Osteocyte (in vitro differentiated cells): ENCODE measurements around the gene JADE3. TPM values are rescaled to one million over a fixed set of nuclear protein-coding genes. Genes with fewer than 3 reads are reported as not detected.

ENCODE experiments used
- DNase-seq: peaks from one replicate; pipeline ENCODE4 v3.0.0; 2021; ENCODE audit warnings: mixed read lengths; ENCODE audit not compliant: unreplicated experiment; ENCODE audit errors: extremely low spot score
- H3K27ac Mint-ChIP-seq: one replicate; pipeline ENCODE4 v1.8.0; 2021; ENCODE audit warnings: mild to moderate bottlenecking, mixed read lengths; ENCODE audit not compliant: unreplicated experiment
- H3K27me3 Mint-ChIP-seq: one replicate; pipeline ENCODE4 v1.8.0; 2021; ENCODE audit warnings: mixed read lengths; ENCODE audit not compliant: unreplicated experiment
- H3K36me3 Mint-ChIP-seq: one replicate; pipeline ENCODE4 v1.8.0; 2021; ENCODE audit warnings: mixed read lengths; ENCODE audit not compliant: unreplicated experiment
- H3K4me1 Mint-ChIP-seq: one replicate; pipeline ENCODE4 v1.8.0; 2021; ENCODE audit warnings: mixed read lengths; ENCODE audit not compliant: unreplicated experiment
- H3K4me3 Mint-ChIP-seq: one replicate; pipeline ENCODE4 v1.8.0; 2021; ENCODE audit warnings: mild to moderate bottlenecking, moderate library complexity, mixed read lengths; ENCODE audit not compliant: unreplicated experiment
- H3K9me3 Mint-ChIP-seq: one replicate; pipeline ENCODE4 v1.8.0; 2021; ENCODE audit warnings: mixed read lengths; ENCODE audit not compliant: unreplicated experiment
- CTCF ChIP-seq: fragments of 200-600 bp; sonication (generic); IDR thresholded peaks from 2 replicates; pipeline ENCODE4 v1.5.0; 2021; ENCODE audit warnings: antibody characterized with exemption, mild to moderate bottlenecking, moderate library complexity
- total RNA-seq: library from RNA; stranded (reverse); gene quantifications from 2 replicates; pipeline ENCODE4 v1.2.1, GENCODE V29; 2021

Gene JADE3
- total RNA-seq, 1 donor from 2014 or later, result 11.2 TPM

GRCh38 chrX:46991664-46992063 lies 79.4 kb downstream of the JADE3 start:
- H3K27ac Mint-ChIP-seq, result no peak overlapping the region
- H3K27me3 Mint-ChIP-seq, result no peaks in the 10 kb centered on the region
- no peak for DNase-seq
- no peak for TF ChIP-seq CTCF
- no peak overlapping the region for H3K4me3 Mint-ChIP-seq
- peaks cover 8% of the 10 kb centered on the region for H3K4me1 Mint-ChIP-seq
- peaks cover 16% of the 10 kb centered on the region for H3K36me3 Mint-ChIP-seq
- peaks cover 31% of the 10 kb centered on the region for H3K9me3 Mint-ChIP-seq

- Mint-ChIP-seq H3K27ac (no peak overlapping the region), H3K9me3 (peaks cover 31% of the 10 kb centered on the region), H3K4me1 (peaks cover 8% of the 10 kb centered on the region), H3K4me3 (no peak overlapping the region), H3K36me3 (peaks cover 16% of the 10 kb centered on the region), H3K27me3 (no peaks in the 10 kb centered on the region)
- no peak for DNase-seq
- TF ChIP-seq CTCF, result no peak
These were observed 79.8 kb downstream of the JADE3 start for GRCh38 chrX:46992070-46992469.

- peaks cover 8% of the 10 kb centered on the region for H3K4me1 Mint-ChIP-seq
- H3K9me3 Mint-ChIP-seq, result peaks cover 23% of the 10 kb centered on the region
- no peaks in the 10 kb centered on the region for H3K27me3 Mint-ChIP-seq
- H3K36me3 Mint-ChIP-seq, result peaks cover 20% of the 10 kb centered on the region
- no peak overlapping the region for H3K4me3 Mint-ChIP-seq
- no peak for TF ChIP-seq CTCF
- H3K27ac Mint-ChIP-seq, result peak overlapping the region; percentile 47
- DNase-seq, result no peak
These were observed 81.9 kb downstream of the JADE3 start for GRCh38 chrX:46994096-46994495.

- Mint-ChIP-seq H3K9me3 (peaks cover 10% of the 10 kb centered on the region), H3K27ac (no peak overlapping the region), H3K4me1 (no peaks in the 10 kb centered on the region), H3K4me3 (no peak overlapping the region), H3K36me3 (peaks cover 4% of the 10 kb centered on the region), H3K27me3 (no peaks in the 10 kb centered on the region)
- no peak for TF ChIP-seq CTCF
- DNase-seq, result no peak
These were observed 99.9 kb downstream of the JADE3 start for GRCh38 chrX:47012131-47012530.

- no peaks in the 10 kb centered on the region for H3K4me1 Mint-ChIP-seq
- no peak overlapping the region for H3K27ac Mint-ChIP-seq
- H3K9me3 Mint-ChIP-seq, result no peaks in the 10 kb centered on the region
- H3K4me3 Mint-ChIP-seq, result no peak overlapping the region
- H3K36me3 Mint-ChIP-seq, result peaks cover 2% of the 10 kb centered on the region
- no peak for TF ChIP-seq CTCF
- DNase-seq, result no peak
- no peaks in the 10 kb centered on the region for H3K27me3 Mint-ChIP-seq
These were observed 114.0 kb downstream of the JADE3 start for GRCh38 chrX:47026198-47026597.
